Muscle of leg (tissue), 11 donors: ENCODE results near the gene SLC13A3. TPM values are rescaled to one million over a fixed set of nuclear protein-coding genes. Genes with fewer than 3 reads are reported as not detected.

Experiments
- DNase-seq: peaks from one replicate; pipeline ENCODE4 v3.0.0; 2013
- H3K27ac ChIP-seq: one replicate; pipeline ENCODE4 v1.5.1; 2013; ENCODE audit warnings: mild to moderate bottlenecking, low read length, control low read depth
- H3K27me3 ChIP-seq: one replicate; pipeline ENCODE4 v1.6.1; 2013; ENCODE audit warnings: low read length; ENCODE audit not compliant: control insufficient read depth, insufficient read depth
- H3K36me3 ChIP-seq: one replicate; pipeline ENCODE4 v1.6.1; 2013; ENCODE audit warnings: low read length; ENCODE audit not compliant: control insufficient read depth, insufficient read depth
- H3K4me1 ChIP-seq: one replicate; pipeline ENCODE4 v1.6.1; 2013; ENCODE audit warnings: low read length; ENCODE audit not compliant: control insufficient read depth, insufficient read depth
- H3K4me3 ChIP-seq: one replicate; pipeline ENCODE4 v1.5.1; 2013; ENCODE audit warnings: low read length, control low read depth
- H3K9me3 ChIP-seq: replicated peaks from 2 replicates; pipeline ENCODE4 v1.6.1; 2013; ENCODE audit warnings: low read depth, low read length; ENCODE audit not compliant: control insufficient read depth
- WGBS: methylation state at CpG from one replicate; pipeline ENCODE4 v1.1.5; 2013; ENCODE audit warnings: missing lambda C conversion rate; ENCODE audit not compliant: insufficient coverage; 5-methylcytosine and 5-hydroxymethylcytosine counted together
- polyA plus RNA-seq, 8 donors: library from polyadenylated mRNA; unstranded; fragments of 120-200 nt; gene quantifications; one replicate each; pipeline versions ENCODE4 v1.2.1 to v1.2.3, GENCODE V29; 2013; ENCODE audit warnings: inconsistent platforms in 1 of 8, low replicate concordance in 1 of 8; ENCODE audit not compliant: insufficient read length in 8 of 8, insufficient read depth in 1 of 8
- total RNA-seq: library from RNA; stranded (reverse); fragments of 120-200 nt; gene quantifications from one replicate; pipeline ENCODE4 v1.2.4, GENCODE V29; 2013

Gene SLC13A3
- total and polyA plus RNA-seq, 9 donors: 2.3 to 4.2 (median 3.1) TPM

DNA sequence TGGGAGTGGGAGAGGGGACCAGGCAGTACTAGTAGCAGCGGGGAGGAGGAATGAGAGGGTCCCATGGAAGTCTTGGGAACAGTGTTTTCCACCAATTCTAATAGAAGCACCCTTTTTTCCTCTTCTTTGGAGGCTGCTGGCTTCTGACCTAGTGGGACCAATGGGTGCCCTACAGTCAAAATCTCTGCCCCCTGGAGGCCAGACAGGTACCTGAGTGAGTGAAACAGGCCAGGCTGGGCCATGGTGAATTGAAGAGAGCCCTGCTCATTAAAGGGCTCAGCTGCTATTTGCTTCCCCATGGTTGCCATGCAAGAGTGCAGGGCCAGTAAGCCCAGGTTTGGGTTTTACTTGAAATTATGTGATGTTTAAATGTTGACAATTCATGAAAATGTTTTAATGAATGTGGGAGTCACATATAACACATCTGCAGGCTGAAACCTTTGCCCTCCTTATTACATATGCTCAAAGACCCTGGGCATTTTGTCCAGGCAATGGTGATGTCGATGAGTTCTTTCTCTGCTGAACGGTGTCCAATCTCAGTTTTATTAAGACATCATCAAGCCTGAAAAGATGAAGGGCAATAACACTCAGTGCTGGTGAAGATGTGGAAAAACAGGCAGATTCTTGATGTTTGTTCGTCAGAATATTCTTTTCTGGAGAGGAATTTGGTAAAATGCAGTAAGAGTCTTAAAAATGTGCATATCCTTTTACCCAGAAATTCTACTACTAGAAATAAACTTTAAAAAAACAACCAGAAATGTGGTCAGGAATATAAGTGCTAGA lies 58.5 kb downstream of the SLC13A3 start:
- Histone ChIP-seq H3K36me3 (peaks cover 2% of the 10 kb centered on the region), H3K9me3 (no peaks in the 10 kb centered on the region), H3K4me3 (no peak overlapping the region), H3K27ac (no peak overlapping the region), H3K4me1 (no peaks in the 10 kb centered on the region), H3K27me3 (peaks cover 2% of the 10 kb centered on the region)
- WGBS: no CpG with 5 or more reads among the region's 4 CpGs
- DNase-seq: no peak

DNA sequence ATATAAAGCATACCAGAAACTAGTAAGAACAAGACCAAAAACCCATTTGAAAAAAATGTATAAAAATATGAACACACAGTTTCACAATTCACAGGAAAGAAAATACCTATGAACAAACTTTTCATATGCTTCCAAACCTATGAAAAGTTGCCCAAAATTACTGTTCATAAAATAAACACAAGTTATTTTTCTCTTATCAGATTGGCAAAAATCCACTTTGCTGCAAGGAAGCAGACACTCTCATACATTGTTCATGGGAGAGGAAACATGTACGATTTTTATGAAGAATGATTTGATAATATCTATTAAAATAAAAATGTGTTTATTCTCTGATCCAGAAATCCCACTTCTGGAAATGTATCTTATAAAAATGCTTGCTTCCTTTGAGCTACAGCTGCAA lies 60.8 kb downstream of the SLC13A3 start:
- Histone ChIP-seq H3K9me3 (no peaks in the 10 kb centered on the region), H3K27me3 (peaks cover 2% of the 10 kb centered on the region), H3K4me3 (no peak overlapping the region), H3K4me1 (no peaks in the 10 kb centered on the region), H3K36me3 (peaks cover 2% of the 10 kb centered on the region), H3K27ac (no peak overlapping the region)
- no peak for DNase-seq
- no CpG with 5 or more reads among the region's 1 CpG for WGBS

- H3K27me3 ChIP-seq: no peaks in the 10 kb centered on the region
- WGBS: 90% methylated on average over 9 of the region's 14 CpGs
- no peak for DNase-seq
- no peak overlapping the region for H3K4me3 ChIP-seq
- H3K36me3 ChIP-seq: peaks cover 2% of the 10 kb centered on the region
- no peaks in the 10 kb centered on the region for H3K9me3 ChIP-seq
- no peaks in the 10 kb centered on the region for H3K4me1 ChIP-seq
- H3K27ac ChIP-seq: no peak overlapping the region
Measured at GRCh38 chr20:46588532-46589511, 62.4 kb downstream of the SLC13A3 start.

DNA sequence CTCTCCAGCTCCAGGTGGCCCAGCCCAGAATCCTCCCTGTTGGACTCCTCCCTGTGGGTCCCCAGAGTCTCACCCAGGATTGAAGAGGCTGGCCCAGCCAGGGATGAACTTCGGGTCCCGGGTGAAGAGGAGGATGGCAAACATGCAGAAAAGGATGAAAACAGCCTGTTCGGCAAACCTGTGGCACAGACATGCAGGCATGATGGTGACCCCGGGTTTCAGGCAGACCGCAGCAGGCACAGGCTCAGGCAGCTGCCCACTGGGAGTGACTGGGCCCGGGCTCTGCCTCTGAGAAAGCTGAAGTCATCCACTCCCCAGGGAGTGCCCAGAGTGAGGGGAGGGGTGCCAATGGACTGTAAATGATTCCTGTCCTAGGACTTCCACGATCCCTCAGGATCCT lies 63.3 kb downstream of the SLC13A3 start:
- no peak overlapping the region for H3K4me3 ChIP-seq
- peaks cover 2% of the 10 kb centered on the region for H3K36me3 ChIP-seq
- no peaks in the 10 kb centered on the region for H3K9me3 ChIP-seq
- 80% methylated on average over 5 of the region's 7 CpGs for WGBS
- no peaks in the 10 kb centered on the region for H3K27me3 ChIP-seq
- DNase-seq: peak; percentile 37
- no peak overlapping the region for H3K27ac ChIP-seq
- H3K4me1 ChIP-seq: no peaks in the 10 kb centered on the region

DNA sequence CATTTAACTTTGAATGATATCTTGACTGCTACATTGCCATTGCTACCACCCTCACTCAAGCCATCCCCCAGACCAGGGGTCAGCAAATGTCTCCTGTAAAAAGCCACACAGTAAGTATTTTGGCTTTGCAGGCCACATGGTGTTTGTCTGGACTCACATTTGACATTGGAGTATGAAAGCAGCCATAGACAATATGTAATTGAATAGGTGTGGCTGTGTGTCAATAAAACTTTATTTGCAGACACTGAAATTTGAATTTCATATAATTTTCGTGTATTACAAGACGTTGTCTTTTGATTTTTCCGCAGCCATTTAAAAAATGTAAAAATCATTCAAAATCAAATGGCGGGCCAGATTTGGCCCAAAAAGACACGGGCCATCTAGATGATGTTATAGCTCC lies 64.5 kb downstream of the SLC13A3 start:
- H3K36me3 ChIP-seq: no peaks in the 10 kb centered on the region
- no peak overlapping the region for H3K4me3 ChIP-seq
- H3K4me1 ChIP-seq: no peaks in the 10 kb centered on the region
- 87% methylated on average over 5 of the region's 5 CpGs for WGBS
- DNase-seq: no peak
- H3K27me3 ChIP-seq: no peaks in the 10 kb centered on the region
- no peaks in the 10 kb centered on the region for H3K9me3 ChIP-seq
- no peak overlapping the region for H3K27ac ChIP-seq

GRCh38 chr20:46584508-46584907 lies 66.8 kb downstream of the SLC13A3 start:
- Histone ChIP-seq H3K27ac (no peak overlapping the region), H3K36me3 (no peaks in the 10 kb centered on the region), H3K9me3 (no peaks in the 10 kb centered on the region), H3K4me3 (no peak overlapping the region), H3K27me3 (no peaks in the 10 kb centered on the region), H3K4me1 (no peaks in the 10 kb centered on the region)
- DNase-seq: no peak
- WGBS: no CpG with 5 or more reads among the region's 2 CpGs

DNA sequence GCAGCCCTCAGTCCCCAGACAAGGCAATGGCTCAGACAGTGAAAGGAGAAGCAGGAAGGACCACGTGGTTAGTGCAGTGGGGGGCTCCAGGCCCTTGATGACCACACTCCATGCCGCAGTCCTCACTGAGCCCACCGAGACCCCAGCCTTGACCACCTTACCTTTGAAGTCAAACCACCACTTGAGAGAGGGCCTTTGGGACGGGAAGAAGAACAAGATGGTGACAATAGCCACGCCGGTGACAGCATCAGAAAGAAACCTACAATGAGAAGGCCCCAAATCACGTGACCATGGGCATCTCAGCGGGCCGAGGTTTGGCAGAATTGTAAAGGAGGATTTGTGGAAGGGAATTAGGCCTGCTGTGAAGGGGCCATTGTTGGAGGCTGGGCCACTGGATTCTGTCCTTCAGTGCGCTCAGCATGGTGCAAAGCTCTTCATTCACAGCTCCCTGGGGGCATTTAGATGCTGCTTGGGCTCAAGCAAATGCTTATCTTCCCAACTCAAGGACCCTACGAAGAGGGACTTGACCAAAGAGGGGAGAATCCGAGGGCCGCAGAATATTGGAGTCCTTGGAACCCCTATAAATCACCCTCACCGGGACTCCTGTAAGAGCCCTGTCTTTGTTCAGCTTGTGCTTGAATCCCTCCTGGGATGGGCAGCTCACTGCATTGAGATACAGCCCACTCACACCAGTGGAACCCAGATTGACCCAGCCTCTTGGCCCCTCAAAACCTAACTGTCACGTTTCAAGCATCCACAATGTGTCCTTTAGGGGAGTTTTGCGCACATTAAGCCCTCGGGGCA lies 67.6 kb downstream of the SLC13A3 start:
- WGBS: 39% methylated on average over 10 of the region's 17 CpGs
- no peak overlapping the region for H3K27ac ChIP-seq
- no peaks in the 10 kb centered on the region for H3K27me3 ChIP-seq
- H3K4me1 ChIP-seq: no peaks in the 10 kb centered on the region
- no peaks in the 10 kb centered on the region for H3K9me3 ChIP-seq
- no peak for DNase-seq
- H3K36me3 ChIP-seq: no peaks in the 10 kb centered on the region
- H3K4me3 ChIP-seq: no peak overlapping the region

DNA sequence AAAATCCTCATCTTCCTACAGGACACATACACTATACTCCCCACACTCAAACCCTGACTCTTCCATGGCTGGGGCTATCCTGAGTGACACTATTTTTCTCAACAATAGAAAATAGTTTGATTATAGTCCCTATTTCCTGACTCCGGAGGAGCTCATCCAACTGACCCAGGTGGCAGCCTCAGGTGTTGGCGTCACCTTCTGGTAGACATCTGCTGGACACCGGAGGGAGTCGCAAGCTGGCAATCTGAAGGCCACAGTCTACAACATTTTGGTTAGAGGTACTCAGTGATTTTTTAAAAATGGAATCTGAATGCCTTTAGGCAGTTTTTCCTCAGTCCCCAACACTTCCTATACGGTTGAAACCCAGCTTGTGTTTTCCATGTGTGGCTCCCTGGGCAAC lies 68.6 kb downstream of the SLC13A3 start:
- H3K27ac ChIP-seq: no peak overlapping the region
- H3K27me3 ChIP-seq: no peaks in the 10 kb centered on the region
- no peaks in the 10 kb centered on the region for H3K9me3 ChIP-seq
- no peak overlapping the region for H3K4me3 ChIP-seq
- H3K4me1 ChIP-seq: no peaks in the 10 kb centered on the region
- H3K36me3 ChIP-seq: no peaks in the 10 kb centered on the region
- no peak for DNase-seq
- 81% methylated on average over 4 of the region's 5 CpGs for whole genome bisulfite sequencing

DNA sequence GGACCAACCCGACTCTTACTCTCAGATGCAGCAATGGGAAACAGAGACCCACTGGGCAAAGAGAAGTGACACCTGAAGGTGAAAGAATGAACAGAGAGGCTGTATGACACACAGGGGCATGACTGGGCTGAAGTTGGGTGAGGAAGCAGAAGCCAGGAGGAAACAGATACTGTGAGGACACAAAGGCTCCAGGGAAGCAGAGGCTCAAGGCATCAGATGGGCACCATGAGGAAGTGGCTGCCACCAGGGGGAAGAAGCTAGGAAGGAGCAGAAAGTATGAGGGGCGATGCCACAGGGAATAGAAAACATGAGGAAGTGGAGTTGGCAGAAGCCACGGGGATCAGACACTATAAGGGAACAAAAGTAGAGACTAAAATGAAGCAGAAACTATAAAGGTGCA lies 69.9 kb downstream of the SLC13A3 start:
- 80% methylated on average over 3 of the region's 3 CpGs for WGBS
- Histone ChIP-seq H3K27ac (no peak overlapping the region), H3K4me1 (no peaks in the 10 kb centered on the region), H3K4me3 (no peak overlapping the region), H3K27me3 (no peaks in the 10 kb centered on the region), H3K9me3 (no peaks in the 10 kb centered on the region), H3K36me3 (no peaks in the 10 kb centered on the region)
- no peak for DNase-seq
